Endometrial microvascular endothelial cells (primary cell): ENCODE measurements around the gene DPP6. TPM values are rescaled to one million over a fixed set of nuclear protein-coding genes. Genes with fewer than 3 reads are reported as not detected.
"Not testable (repeated sequence)": the region's sequence is repeated elsewhere in the genome, so short reads cannot be mapped to it uniquely, and the experiment has no call there.

Experiments
- in situ Hi-C: cut with HindIII; loops from 2 replicates; pipeline ENCODE4 v1.10.0; 2017; ENCODE audit warnings: low sequenced_read_pairs, low pct_unique_long_range_greater_than_20kb; ENCODE audit errors: inconsistent ontology term
- total RNA-seq: library from RNA; depleted of rRNA; stranded (reverse); fragments of >200 nt; gene quantifications from one replicate; pipeline ENCODE4 v1.2.3, GENCODE V29; 2015; ENCODE audit errors: inconsistent ontology term

The DPP6 gene
- total RNA-seq, 1 donor from 2014 or later = not detected

- in situ Hi-C loops = not testable (repeated sequence)
Measured at GRCh38 chr7:154060551-154060950, 8.4 kb downstream of the DPP6 start.

- in situ Hi-C loops = not testable (repeated sequence)
Measured at GRCh38 chr7:154071833-154072232, 19.6 kb downstream of the DPP6 start.

- in situ Hi-C loops = not testable (repeated sequence)
Measured at GRCh38 chr7:154072395-154073181, 20.4 kb downstream of the DPP6 start.

GRCh38 chr7:154078523-154078922 lies 26.3 kb downstream of the DPP6 start:
- in situ Hi-C loops = not testable (repeated sequence)

GRCh38 chr7:154080249-154080648 lies 28.1 kb downstream of the DPP6 start:
- in situ Hi-C loops = not testable (repeated sequence)

- in situ Hi-C loops = not testable (repeated sequence)
Measured at GRCh38 chr7:154087037-154087725, 35.0 kb downstream of the DPP6 start.

- in situ Hi-C loops = not testable (repeated sequence)
Measured at GRCh38 chr7:154092093-154092492, 39.9 kb downstream of the DPP6 start.

- in situ Hi-C loops = not testable (repeated sequence)
Measured at GRCh38 chr7:154095201-154095600, 43.0 kb downstream of the DPP6 start.

GRCh38 chr7:154105063-154105462 lies 52.9 kb downstream of the DPP6 start:
- in situ Hi-C loops = not testable (repeated sequence)

GRCh38 chr7:154109615-154110014 lies 57.4 kb downstream of the DPP6 start:
- in situ Hi-C loops = not testable (repeated sequence)

GRCh38 chr7:154113732-154114351 lies 61.6 kb downstream of the DPP6 start:
- in situ Hi-C loops = not testable (repeated sequence)

GRCh38 chr7:154117411-154118390 lies 65.5 kb downstream of the DPP6 start:
- in situ Hi-C loops = not testable (repeated sequence)

- in situ Hi-C loops = not testable (repeated sequence)
Measured at GRCh38 chr7:154120825-154121224, 68.6 kb downstream of the DPP6 start.

- in situ Hi-C loops = not testable (repeated sequence)
Measured at GRCh38 chr7:154122720-154123119, 70.5 kb downstream of the DPP6 start.

- in situ Hi-C loops = not testable (repeated sequence)
Measured at GRCh38 chr7:154123397-154123796, 71.2 kb downstream of the DPP6 start.

GRCh38 chr7:154129142-154129541 lies 76.9 kb downstream of the DPP6 start:
- in situ Hi-C loops = not testable (repeated sequence)

- in situ Hi-C loops = not testable (repeated sequence)
Measured at GRCh38 chr7:154132617-154133016, 80.4 kb downstream of the DPP6 start.

GRCh38 chr7:154133703-154134277 lies 81.6 kb downstream of the DPP6 start:
- in situ Hi-C loops = not testable (repeated sequence)
